IPS-15b (cell line): ENCODE measurements around the gene BCAP31.

Experiments used
- H3K27me3 ChIP-seq: one replicate; pipeline ENCODE4 v1.6.1; 2013; ENCODE audit warnings: low read length; ENCODE audit not compliant: control insufficient read depth, insufficient read depth
- H3K36me3 ChIP-seq: one replicate; pipeline ENCODE4 v1.6.1; 2013; ENCODE audit warnings: low read length; ENCODE audit not compliant: control insufficient read depth, insufficient read depth
- H3K4me1 ChIP-seq: one replicate; pipeline ENCODE4 v1.6.1; 2013; ENCODE audit warnings: mild to moderate bottlenecking, low read length; ENCODE audit not compliant: control insufficient read depth, insufficient read depth
- H3K4me3 ChIP-seq: one replicate; pipeline ENCODE4 v1.5.1; 2013; ENCODE audit warnings: low read depth, low read length
- H3K9ac ChIP-seq: one replicate; pipeline ENCODE4 v1.6.1; 2013; ENCODE audit warnings: low read depth, mild to moderate bottlenecking, low read length
- H3K9me3 ChIP-seq: one replicate; pipeline ENCODE4 v1.6.1; 2013; ENCODE audit warnings: mild to moderate bottlenecking, low read length; ENCODE audit not compliant: control insufficient read depth, insufficient read depth

BCAP31 gene

DNA sequence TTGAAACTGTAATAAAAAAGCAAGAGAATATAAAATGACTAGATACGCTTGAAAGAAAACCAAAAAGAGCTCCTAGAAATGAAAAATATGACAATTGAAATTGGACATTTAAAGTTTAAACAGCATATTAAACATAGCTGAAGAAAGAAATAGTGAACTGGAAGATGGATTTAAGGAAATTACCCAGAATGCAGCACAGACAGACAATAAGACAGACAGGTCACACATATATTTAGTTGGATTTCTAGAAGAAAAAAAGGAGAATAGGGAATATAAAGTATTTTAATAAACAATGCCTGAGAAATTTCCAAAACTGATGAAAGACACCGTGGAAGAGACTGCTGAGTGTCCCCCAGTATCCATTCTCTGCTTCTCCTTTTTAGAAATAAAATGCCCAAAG lies 70.6 kb downstream of the BCAP31 start:
- Histone ChIP-seq H3K27me3 (peaks cover 8% of the 10 kb centered on the region), H3K36me3 (no peaks in the 10 kb centered on the region), H3K9me3 (no peaks in the 10 kb centered on the region), H3K4me3 (no peak overlapping the region), H3K9ac (no peak overlapping the region), H3K4me1 (no peaks in the 10 kb centered on the region)

- Histone ChIP-seq H3K4me1 (no peaks in the 10 kb centered on the region), H3K9ac (no peak overlapping the region), H3K27me3 (peaks cover 21% of the 10 kb centered on the region), H3K36me3 (no peaks in the 10 kb centered on the region), H3K9me3 (no peaks in the 10 kb centered on the region), H3K4me3 (no peak overlapping the region)
Observed at GRCh38 chrX:153651540-153652079, 72.6 kb downstream of the BCAP31 start.

GRCh38 chrX:153650959-153651358 lies 73.2 kb downstream of the BCAP31 start:
- H3K4me3 ChIP-seq: no peak overlapping the region
- H3K9me3 ChIP-seq: no peaks in the 10 kb centered on the region
- no peaks in the 10 kb centered on the region for H3K36me3 ChIP-seq
- no peak overlapping the region for H3K9ac ChIP-seq
- H3K4me1 ChIP-seq: no peaks in the 10 kb centered on the region
- peaks cover 28% of the 10 kb centered on the region for H3K27me3 ChIP-seq
